Glomerular visceral epithelial cell (primary cell): ENCODE results near the gene DCUN1D1.

Experiments
- DNase-seq: peaks from one replicate; pipeline ENCODE4 v3.0.0-alpha.2; 2016; ENCODE audit errors: extremely low spot score

The DCUN1D1 gene

GRCh38 chr3:182972387-182972786 is 8.0 kb downstream of the DCUN1D1 start:
- DNase-seq, result no peak

- peak; percentile 6 for DNase-seq
Measured at GRCh38 chr3:182971637-182972036, 8.7 kb downstream of the DCUN1D1 start.

- DNase-seq, result no peak
Measured at GRCh38 chr3:182970811-182971418, 9.4 kb downstream of the DCUN1D1 start.

- DNase-seq, result no peak
Measured at GRCh38 chr3:182969853-182970252, 10.5 kb downstream of the DCUN1D1 start.

GRCh38 chr3:182969277-182969676 is 11.1 kb downstream of the DCUN1D1 start:
- peak; percentile 21 for DNase-seq

GRCh38 chr3:182967218-182968204 is 12.8 kb downstream of the DCUN1D1 start:
- no peak for DNase-seq

- no peak for DNase-seq
Measured at GRCh38 chr3:182965861-182966366, 14.4 kb downstream of the DCUN1D1 start.

GRCh38 chr3:182964179-182964578 is 16.2 kb downstream of the DCUN1D1 start:
- no peak for DNase-seq

GRCh38 chr3:182962166-182962565 is 18.2 kb downstream of the DCUN1D1 start:
- no peak for DNase-seq

GRCh38 chr3:182959474-182960350 is 20.6 kb downstream of the DCUN1D1 start:
- no peak for DNase-seq

- DNase-seq, result no peak
Measured at GRCh38 chr3:182957676-182958266, 22.6 kb downstream of the DCUN1D1 start.

GRCh38 chr3:182957226-182957625 is 23.1 kb downstream of the DCUN1D1 start:
- DNase-seq, result no peak

- no peak for DNase-seq
Measured at GRCh38 chr3:182954553-182955235, 25.6 kb downstream of the DCUN1D1 start.

- DNase-seq, result no peak
Measured at GRCh38 chr3:182949688-182950087, 30.6 kb downstream of the DCUN1D1 start.

GRCh38 chr3:182948305-182948704 is 32.0 kb downstream of the DCUN1D1 start:
- no peak for DNase-seq

GRCh38 chr3:182947888-182948287 is 32.5 kb downstream of the DCUN1D1 start:
- peak; percentile 12 for DNase-seq

GRCh38 chr3:182941719-182942118 is 38.6 kb downstream of the DCUN1D1 start:
- no peak for DNase-seq

GRCh38 chr3:182940266-182940808 is 40.0 kb downstream of the DCUN1D1 start:
- no peak for DNase-seq

GRCh38 chr3:182937293-182938051 is 42.9 kb downstream of the DCUN1D1 start:
- no peak for DNase-seq

GRCh38 chr3:182936918-182937285 is 43.4 kb downstream of the DCUN1D1 start:
- DNase-seq, result no peak
